Measurements from ENCODE around the gene CXCR1.

GRCh38 chr2:218196974-218197373 is 30.2 kb upstream of the CXCR1 start:
- TF ChIP-seq, protein P1, sequence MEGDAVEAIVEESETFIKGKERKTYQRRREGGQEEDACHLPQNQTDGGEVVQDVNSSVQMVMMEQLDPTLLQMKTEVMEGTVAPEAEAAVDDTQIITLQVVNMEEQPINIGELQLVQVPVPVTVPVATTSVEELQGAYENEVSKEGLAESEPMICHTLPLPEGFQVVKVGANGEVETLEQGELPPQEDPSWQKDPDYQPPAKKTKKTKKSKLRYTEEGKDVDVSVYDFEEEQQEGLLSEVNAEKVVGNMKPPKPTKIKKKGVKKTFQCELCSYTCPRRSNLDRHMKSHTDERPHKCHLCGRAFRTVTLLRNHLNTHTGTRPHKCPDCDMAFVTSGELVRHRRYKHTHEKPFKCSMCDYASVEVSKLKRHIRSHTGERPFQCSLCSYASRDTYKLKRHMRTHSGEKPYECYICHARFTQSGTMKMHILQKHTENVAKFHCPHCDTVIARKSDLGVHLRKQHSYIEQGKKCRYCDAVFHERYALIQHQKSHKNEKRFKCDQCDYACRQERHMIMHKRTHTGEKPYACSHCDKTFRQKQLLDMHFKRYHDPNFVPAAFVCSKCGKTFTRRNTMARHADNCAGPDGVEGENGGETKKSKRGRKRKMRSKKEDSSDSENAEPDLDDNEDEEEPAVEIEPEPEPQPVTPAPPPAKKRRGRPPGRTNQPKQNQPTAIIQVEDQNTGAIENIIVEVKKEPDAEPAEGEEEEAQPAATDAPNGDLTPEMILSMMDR (conservative IDR thresholded peaks at IDR 0.05; ENCODE audit: low read depth, low read length), result no peak
- TF ChIP-seq EZH2 (IDR thresholded peaks at IDR 0.05; ENCODE audit: borderline replicate concordance, low read depth, low read length, poor library complexity, severe bottlenecking), result no peak
